Duodenal mucosa (tissue), 2 donors: ENCODE data around the gene BCORL1.

Experiments
- H3K27ac ChIP-seq: one replicate; pipeline ENCODE4 v1.7.0; 2013; ENCODE audit warnings: low read depth, low read length
- H3K27me3 ChIP-seq, 2 donors: one replicate each; pipeline ENCODE4 v1.7.0; 2013; ENCODE audit warnings: low read length in 2 of 2, control low read depth in 1 of 2; ENCODE audit not compliant: insufficient read depth in 2 of 2, control insufficient read depth in 1 of 2
- H3K36me3 ChIP-seq, 2 donors: one replicate each; pipeline ENCODE4 v1.7.0; 2013; ENCODE audit warnings: low read length in 2 of 2, control low read depth in 1 of 2; ENCODE audit not compliant: insufficient read depth in 2 of 2, control insufficient read depth in 1 of 2
- H3K4me1 ChIP-seq, 2 donors: one replicate each; pipeline ENCODE4 v1.7.0; 2013; ENCODE audit warnings: low read length in 2 of 2, control low read depth in 1 of 2; ENCODE audit not compliant: insufficient read depth in 2 of 2, control insufficient read depth in 1 of 2
- H3K4me3 ChIP-seq, 2 donors: one replicate each; pipeline ENCODE4 v1.7.0; 2013; ENCODE audit warnings: low read length in 2 of 2, low read depth in 1 of 2
- H3K9ac ChIP-seq, 2 donors: one replicate each; pipeline ENCODE4 v1.7.0; 2013; ENCODE audit warnings: low read length in 2 of 2, low read depth in 1 of 2
- H3K9me3 ChIP-seq, 2 donors: one replicate each; pipeline ENCODE4 v1.7.0; 2013; ENCODE audit warnings: low read length in 2 of 2, control low read depth in 1 of 2; ENCODE audit not compliant: control insufficient read depth in 1 of 2

The BCORL1 gene

GRCh38 chrX:129984111-129984958 lies 1.9 kb downstream of the BCORL1 start:
- peak overlapping the region; percentile 52 to 62 for H3K4me3 ChIP-seq
- peaks cover 0 to 5% of the 10 kb centered on the region in 2 donors for H3K4me1 ChIP-seq
- no peaks in the 10 kb centered on the region for H3K27me3 ChIP-seq
- peak overlapping the region in 1 of 2 donors; percentile 47 for H3K9ac ChIP-seq
- H3K36me3 ChIP-seq = no peaks in the 10 kb centered on the region
- no peak overlapping the region for H3K27ac ChIP-seq
- H3K9me3 ChIP-seq = no peaks in the 10 kb centered on the region

GRCh38 chrX:129987871-129988270 lies 5.4 kb downstream of the BCORL1 start:
- Histone ChIP-seq H3K9ac (no peak overlapping the region), H3K36me3 (no peaks in the 10 kb centered on the region), H3K4me1 (peaks cover 0 to 5% of the 10 kb centered on the region in 2 donors), H3K9me3 (no peaks in the 10 kb centered on the region), H3K27me3 (no peaks in the 10 kb centered on the region), H3K4me3 (no peak overlapping the region), H3K27ac (no peak overlapping the region)

DNA sequence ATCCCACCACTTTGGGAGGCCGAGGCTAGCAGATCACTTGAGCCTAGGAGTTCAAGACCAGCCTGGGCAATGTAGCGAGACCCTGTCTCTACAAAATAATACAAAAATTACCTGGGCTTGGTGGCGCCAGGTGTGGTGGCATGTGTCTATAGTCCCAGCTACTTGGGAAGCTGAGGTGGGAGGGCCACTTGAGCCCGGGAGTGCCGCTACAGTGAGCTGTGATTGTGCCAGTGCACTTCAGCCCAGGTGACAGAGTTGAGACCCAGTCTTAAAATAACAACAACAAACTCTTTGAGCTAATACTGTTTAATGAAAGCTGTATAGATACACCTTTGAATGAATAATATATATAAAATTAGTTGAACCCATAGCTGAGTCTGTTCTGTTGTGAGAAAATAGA lies 9.7 kb downstream of the BCORL1 start:
- no peaks in the 10 kb centered on the region for H3K9me3 ChIP-seq
- no peak overlapping the region for H3K27ac ChIP-seq
- no peaks in the 10 kb centered on the region for H3K4me1 ChIP-seq
- H3K27me3 ChIP-seq = no peaks in the 10 kb centered on the region
- H3K36me3 ChIP-seq = no peaks in the 10 kb centered on the region
- H3K9ac ChIP-seq = no peak overlapping the region
- no peak overlapping the region for H3K4me3 ChIP-seq

DNA sequence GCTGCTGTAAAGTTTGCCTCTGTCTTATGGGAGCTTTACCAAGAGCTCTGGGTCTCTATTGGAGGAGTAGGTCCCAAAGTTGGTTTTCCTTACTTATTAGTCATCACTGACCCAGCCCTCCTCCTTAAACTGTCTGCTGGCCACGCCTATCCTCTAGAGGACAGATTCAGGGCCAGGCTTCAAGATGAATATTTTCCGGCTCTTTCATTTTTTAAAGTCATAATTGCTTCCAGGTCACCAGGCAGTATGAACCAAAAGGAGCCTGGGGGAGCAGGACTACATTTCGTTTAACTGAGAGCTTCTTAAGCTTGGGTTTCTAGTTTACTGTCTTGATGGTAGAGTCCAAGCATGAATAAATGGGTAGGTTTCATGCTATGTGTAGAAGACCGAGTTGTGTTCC lies 13.7 kb downstream of the BCORL1 start:
- H3K27ac ChIP-seq = no peak overlapping the region
- no peak overlapping the region for H3K9ac ChIP-seq
- no peak overlapping the region for H3K4me3 ChIP-seq
- no peaks in the 10 kb centered on the region for H3K9me3 ChIP-seq
- H3K27me3 ChIP-seq = no peaks in the 10 kb centered on the region
- H3K36me3 ChIP-seq = no peaks in the 10 kb centered on the region
- H3K4me1 ChIP-seq = no peaks in the 10 kb centered on the region

GRCh38 chrX:129997086-129997485 lies 14.7 kb downstream of the BCORL1 start:
- Histone ChIP-seq H3K4me1 (no peaks in the 10 kb centered on the region), H3K27me3 (no peaks in the 10 kb centered on the region), H3K27ac (no peak overlapping the region), H3K9me3 (no peaks in the 10 kb centered on the region), H3K4me3 (no peak overlapping the region), H3K36me3 (no peaks in the 10 kb centered on the region), H3K9ac (no peak overlapping the region)

DNA sequence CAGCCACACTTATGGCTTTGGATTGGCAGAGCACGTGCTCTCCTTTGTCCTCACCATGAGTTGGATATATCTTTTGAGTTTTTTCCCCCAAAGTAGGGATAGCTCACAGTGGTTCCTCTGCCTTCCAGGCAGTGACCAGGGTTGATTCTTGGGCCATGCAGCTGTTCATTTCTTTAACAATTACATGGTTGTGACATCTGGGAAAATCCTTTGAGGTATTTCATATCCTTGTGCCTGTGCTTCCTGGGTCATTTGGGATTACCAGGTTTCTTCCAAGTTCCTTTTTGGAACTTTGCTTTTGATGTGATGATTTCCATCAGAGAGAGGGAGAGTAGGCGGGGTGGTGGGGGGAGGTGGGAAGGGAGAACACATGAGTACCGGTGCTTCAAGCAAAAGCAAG lies 15.6 kb downstream of the BCORL1 start:
- Histone ChIP-seq H3K4me3 (no peak overlapping the region), H3K4me1 (no peaks in the 10 kb centered on the region), H3K9ac (no peak overlapping the region), H3K27ac (no peak overlapping the region), H3K36me3 (no peaks in the 10 kb centered on the region), H3K9me3 (no peaks in the 10 kb centered on the region), H3K27me3 (no peaks in the 10 kb centered on the region)

DNA sequence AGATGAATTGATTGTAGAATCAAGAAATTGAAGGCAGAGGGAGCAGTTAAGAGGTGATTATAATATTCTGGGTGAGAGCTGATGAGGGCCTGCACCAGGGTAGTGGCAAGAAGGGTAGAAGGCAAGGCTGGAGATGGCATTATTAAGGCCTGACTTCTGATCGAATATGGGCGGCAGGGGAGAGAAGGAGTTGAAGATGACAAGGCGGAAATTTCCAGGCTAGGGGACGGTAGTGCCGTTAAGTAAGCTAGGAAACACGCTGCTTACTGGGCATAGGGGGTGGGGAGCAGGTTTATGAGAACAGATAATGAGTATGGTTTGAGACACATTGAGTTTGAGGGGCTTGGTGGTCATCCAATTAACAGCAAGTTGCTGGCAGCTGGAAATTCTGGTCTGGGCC lies 19.5 kb downstream of the BCORL1 start:
- no peak overlapping the region for H3K9ac ChIP-seq
- H3K4me1 ChIP-seq = no peaks in the 10 kb centered on the region
- H3K4me3 ChIP-seq = no peak overlapping the region
- H3K36me3 ChIP-seq = peaks cover 0 to 2% of the 10 kb centered on the region in 2 donors
- no peaks in the 10 kb centered on the region for H3K9me3 ChIP-seq
- no peak overlapping the region for H3K27ac ChIP-seq
- no peaks in the 10 kb centered on the region for H3K27me3 ChIP-seq

DNA sequence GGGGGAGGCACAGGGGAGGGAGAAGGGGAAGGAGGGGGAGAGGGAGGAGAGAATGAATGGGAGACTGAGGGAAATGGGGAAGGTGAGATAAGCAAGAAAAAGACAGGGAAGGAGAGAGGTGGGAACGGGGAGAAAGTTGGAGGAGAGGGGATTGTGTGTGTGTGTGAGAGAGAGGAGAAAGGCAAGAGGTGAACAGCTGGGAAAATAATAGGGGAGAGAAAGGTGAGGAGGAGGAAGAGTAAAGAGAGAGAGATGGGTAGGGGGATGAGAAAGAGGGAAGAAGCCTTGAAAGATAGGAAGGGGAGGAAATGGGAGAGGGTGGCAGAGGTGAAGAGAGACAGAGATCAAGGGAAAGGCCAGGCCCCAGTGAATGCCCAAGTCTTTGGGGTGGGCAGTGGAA lies 20.1 kb downstream of the BCORL1 start:
- peaks cover 0 to 5% of the 10 kb centered on the region in 2 donors for H3K36me3 ChIP-seq
- no peaks in the 10 kb centered on the region for H3K9me3 ChIP-seq
- no peak overlapping the region for H3K4me3 ChIP-seq
- no peaks in the 10 kb centered on the region for H3K27me3 ChIP-seq
- H3K27ac ChIP-seq = no peak overlapping the region
- no peaks in the 10 kb centered on the region for H3K4me1 ChIP-seq
- H3K9ac ChIP-seq = no peak overlapping the region

- H3K4me1 ChIP-seq = no peaks in the 10 kb centered on the region
- no peak overlapping the region for H3K4me3 ChIP-seq
- peaks cover 5% of the 10 kb centered on the region in 2 donors for H3K36me3 ChIP-seq
- H3K9ac ChIP-seq = no peak overlapping the region
- no peaks in the 10 kb centered on the region for H3K9me3 ChIP-seq
- no peaks in the 10 kb centered on the region for H3K27me3 ChIP-seq
- no peak overlapping the region for H3K27ac ChIP-seq
Observed at GRCh38 chrX:130005089-130005807, 22.8 kb downstream of the BCORL1 start.

GRCh38 chrX:130009658-130010223 lies 27.3 kb downstream of the BCORL1 start:
- Histone ChIP-seq H3K9ac (no peak overlapping the region), H3K36me3 (peaks cover 11 to 24% of the 10 kb centered on the region in 2 donors), H3K4me1 (no peaks in the 10 kb centered on the region), H3K4me3 (no peak overlapping the region), H3K27ac (no peak overlapping the region), H3K9me3 (no peaks in the 10 kb centered on the region), H3K27me3 (no peaks in the 10 kb centered on the region)
